A549 (cell line): ENCODE results near the gene IGIP. TPM values are rescaled to one million over a fixed set of nuclear protein-coding genes. Genes with fewer than 3 reads are reported as not detected.
A peak's percentile ranks its signal among the peaks of the same experiment; 100 is the strongest.

Experiments used
- ATAC-seq, 2 experiments: fragments of 200-7000 bp in 1 of 2; fragments of >200 bp in 1 of 2; cut with Nextera tagmentation in 1 of 2; cut with Tn5 transposase in 1 of 2; 3 replicates each; pipeline versions ENCODE4 v1.8.0 to v1.9.1; 2018 to 2020; ENCODE audit warnings: mild to moderate bottlenecking in 1 of 2, moderate library complexity in 1 of 2
- CTCF ChIA-PET: fragments of 300-600 bp; sonication (Branson Sonifier 250); formaldehyde crosslinking; extraction: SDS; loops from one replicate; lab custom pipeline; 2021; ENCODE audit warnings: antibody characterized with exemption, inconsistent platforms; lab: Yijun Ruan, JAX
- POLR2A ChIA-PET: fragments of 350-600 bp; formaldehyde crosslinking; extraction: SDS; loops from one replicate; lab custom pipeline; 2021; ENCODE audit warnings: antibody characterized with exemption, inconsistent platforms; lab: Yijun Ruan, JAX
- DNase-seq, 2 experiments: peaks; one replicate each; pipeline versions ENCODE4 v3.0.0 to v3.0.0-alpha.2; 2011 to 2016; ENCODE audit warnings: low read depth in 1 of 2, low spot score in 1 of 2
- FAIRE-seq: peaks from 2 replicates; lab custom pipeline; 2011; peaks lifted over from hg19 to GRCh38; lab: Jason Lieb, UNC
- H3K27ac ChIP-seq, 2 experiments: fragments of >200 bp; sonication (Bioruptor Twin); formaldehyde crosslinking; 3 replicates each; pipeline ENCODE4 v1.5.1; 2016 to 2017
- H3K4me1 ChIP-seq: fragments of >200 bp; sonication (Bioruptor Twin); formaldehyde crosslinking; 3 replicates; pipeline ENCODE4 v1.6.1; 2016
- H3K4me2 ChIP-seq: fragments of >200 bp; sonication (Bioruptor Twin); formaldehyde crosslinking; 3 replicates; pipeline ENCODE4 v1.6.1; 2016
- H3K4me3 ChIP-seq: fragments of >200 bp; sonication (Bioruptor Twin); formaldehyde crosslinking; 3 replicates; pipeline ENCODE4 v1.5.1; 2016
- H3K9me3 ChIP-seq: fragments of >200 bp; sonication (Bioruptor Twin); formaldehyde crosslinking; 3 replicates; pipeline ENCODE4 v1.6.1; 2016
- CEBPB ChIP-seq, 2 experiments: fragments of >200 bp in 1 of 2; sonication (Bioruptor Twin) in 1 of 2; formaldehyde crosslinking in 1 of 2; IDR thresholded peaks; 2 replicates each; pipeline ENCODE4 v1.6.1; 2012 to 2016
- CHD4 ChIP-seq: fragments of 200-600 bp; sonication (generic); IDR thresholded peaks from 2 replicates; pipeline ENCODE4 v1.6.1; 2016; ENCODE audit warnings: antibody characterized with exemption, mild to moderate bottlenecking, borderline replicate concordance
- EHMT2 ChIP-seq: fragments of 200-600 bp; sonication (generic); IDR thresholded peaks from 2 replicates; pipeline ENCODE4 v1.6.1; 2016; ENCODE audit warnings: antibody characterized with exemption, low read depth, mild to moderate bottlenecking, moderate library complexity
- FOSB ChIP-seq: fragments of 250-450 bp; sonication (Bioruptor Pico); IDR thresholded peaks from 2 replicates; pipeline ENCODE4 v1.5.0; 2020; ENCODE audit warnings: mild to moderate bottlenecking, moderate library complexity
- FOSL2 ChIP-seq, 2 experiments: fragments of 450-650 bp in 1 of 2; fragments of >200 bp in 1 of 2; sonication (Bioruptor Twin) in 1 of 2; formaldehyde crosslinking; IDR thresholded peaks; 2 replicates each; pipeline versions ENCODE4 v1.5.0 to v1.6.1; 2016 to 2020; ENCODE audit warnings: mild to moderate bottlenecking in 1 of 2, moderate library complexity in 1 of 2
- HEYL ChIP-seq: fragments of 250-450 bp; sonication (Bioruptor Pico); IDR thresholded peaks from 2 replicates; pipeline ENCODE4 v1.8.0; 2021; ENCODE audit warnings: mild to moderate bottlenecking, moderate library complexity
- HOXA7 ChIP-seq: fragments of 250-450 bp; sonication (Bioruptor Pico); IDR thresholded peaks from 2 replicates; pipeline ENCODE4 v1.5.0; 2020; ENCODE audit warnings: mild to moderate bottlenecking, moderate library complexity
- JUN ChIP-seq, 2 experiments: fragments of >200 bp; sonication (Bioruptor Twin); formaldehyde crosslinking; IDR thresholded peaks; 2 replicates in 1 of 2; 3 replicates in 1 of 2; pipeline ENCODE4 v1.6.1; 2016 to 2017
- MAFK ChIP-seq: fragments of 450-650 bp; IDR thresholded peaks from 2 replicates; pipeline ENCODE4 v1.6.1; 2014; ENCODE audit not compliant: partially characterized antibody
- MAZ ChIP-seq: fragments of 150-350 bp; IDR thresholded peaks from 2 replicates; pipeline ENCODE4 v1.6.1; 2014; ENCODE audit warnings: antibody characterized with exemption, low read depth, low read length, borderline replicate concordance
- MYC ChIP-seq: IDR thresholded peaks from 2 replicates; pipeline ENCODE4 v1.6.1; 2012; ENCODE audit warnings: mild to moderate bottlenecking, inconsistent platforms, low read length, improper control_type of control experiment, borderline replicate concordance
- NFE2L2 ChIP-seq: fragments of 150-350 bp; conservative IDR thresholded peaks from 2 replicates; pipeline ENCODE4 v1.6.1; 2014; ENCODE audit warnings: low read length
- PHF8 ChIP-seq: fragments of 200-600 bp; sonication (generic); IDR thresholded peaks from 2 replicates; pipeline ENCODE4 v1.6.1; 2016; ENCODE audit warnings: low read depth, mild to moderate bottlenecking, antibody characterized with exemption, moderate library complexity, borderline replicate concordance
- RAD21 ChIP-seq, 2 experiments: fragments of >200 bp in 1 of 2; sonication (Bioruptor Twin) in 1 of 2; formaldehyde crosslinking in 1 of 2; IDR thresholded peaks in 1 of 2; conservative IDR thresholded peaks in 1 of 2; 2 replicates in 1 of 2; 3 replicates in 1 of 2; pipeline ENCODE4 v1.6.1; 2012 to 2018; ENCODE audit warnings: inconsistent platforms in 1 of 2
- RCOR1 ChIP-seq: fragments of 150-350 bp; IDR thresholded peaks from 2 replicates; pipeline ENCODE4 v1.6.1; 2014; ENCODE audit warnings: antibody characterized with exemption, low read length, low read depth
- RFX5 ChIP-seq: fragments of 450-650 bp; IDR thresholded peaks from 2 replicates; pipeline ENCODE4 v1.7.1; 2014; ENCODE audit warnings: antibody characterized with exemption, mild to moderate bottlenecking, moderate library complexity
- ZFP36 ChIP-seq: fragments of 450-650 bp; IDR thresholded peaks from 2 replicates; pipeline ENCODE4 v1.6.1; 2014; ENCODE audit warnings: borderline replicate concordance; ENCODE audit not compliant: partially characterized antibody
- WGBS: methylation state at CpG from one replicate; pipeline ENCODE4 v1.1.6; 2017; ENCODE audit errors: missing lambda C conversion rate; 5-methylcytosine and 5-hydroxymethylcytosine counted together
- polyA plus RNA-seq, 4 experiments: library from polyadenylated mRNA; depleted of rRNA in 3 of 4; stranded (reverse); fragments of >200 nt; fragmentation: RNase III in 1 of 4; extraction: RNeasy Plus Mini Kit Qiagen cat#74134 plus additional on column Dnase treatment in 1 of 4; gene quantifications; 2 replicates in 3 of 4; 3 replicates in 1 of 4; pipeline ENCODE4 v1.2.3, GENCODE V29; 2011 to 2017
- TF ChIP-seq, protein P1 (sequence below): fragments of 250-450 bp; sonication (Bioruptor Pico); IDR thresholded peaks from 2 replicates; pipeline ENCODE4 v1.5.0; 2021; ENCODE audit warnings: mild to moderate bottlenecking, moderate library complexity, borderline replicate concordance
- TF ChIP-seq, protein P2 (sequence below): fragments of >200 bp; sonication (Bioruptor Twin); formaldehyde crosslinking; IDR thresholded peaks from 2 replicates; pipeline ENCODE4 v1.6.1; 2016
- TF ChIP-seq, protein P3 (sequence below): fragments of 200-600 bp; sonication (generic); IDR thresholded peaks from 2 replicates; pipeline ENCODE4 v1.6.1; 2016; ENCODE audit warnings: antibody characterized with exemption, mild to moderate bottlenecking, moderate library complexity
- TF ChIP-seq, protein P4 (sequence below): fragments of 450-650 bp; IDR thresholded peaks from 2 replicates; pipeline ENCODE4 v1.6.1; 2014; ENCODE audit warnings: antibody characterized with exemption

The IGIP gene
- polyA plus RNA-seq, 2 of the 4 experiments (the other 2 are of a cell fraction) = 0.81 to 1.6 TPM

DNA sequence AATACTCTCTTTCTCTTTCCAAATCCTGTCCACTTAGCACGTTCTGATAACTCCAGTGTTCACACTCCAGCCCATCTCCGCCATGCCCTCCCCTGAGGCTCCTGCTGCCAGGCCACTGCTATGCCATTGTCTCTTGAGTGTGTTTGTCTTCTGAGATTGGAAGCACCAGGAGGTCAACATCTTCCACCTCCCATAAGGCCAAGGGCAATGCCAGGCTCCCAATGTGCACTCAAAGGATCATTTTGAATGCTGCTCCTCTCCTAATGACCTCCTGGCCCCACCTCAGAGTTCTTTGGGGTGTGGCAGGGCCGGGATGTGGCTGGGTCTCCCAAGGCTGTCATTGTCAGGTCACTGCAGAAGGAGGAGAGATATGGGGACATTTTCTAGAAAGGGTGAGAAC is 19.5 kb downstream of the IGIP start:
- ATAC-seq = no peak
- Histone ChIP-seq H3K4me2 (peak overlapping the region; percentile 88), H3K9me3 (no peaks in the 10 kb centered on the region), H3K4me1 (peaks cover 5% of the 10 kb centered on the region; the same call in 2 of the 3 replicates), H3K4me3 (peak overlapping the region; percentile 31; the same call in 1 of the 3 replicates), H3K27ac (no peak overlapping the region)
- CTCF ChIA-PET = interaction anchor here (0.5 to 8.4 kb wide), 39 partner anchors 10 to 1875 kb away, joined by 3 to 143 read pairs (median 5); partner anchors contain the start of genes HBEGF, NRG2 and PURA
- no peak for DNase-seq
- FAIRE-seq = no peak
- TF ChIP-seq HOXA7 (CRISPR knock-in tag) (no peak), EHMT2 (no peak), RFX5 (no peak), MYC (no peak), HEYL (CRISPR knock-in tag) (no peak), JUN (IDR thresholded peaks at IDR 0.05) (no peak), RAD21 (conservative IDR thresholded peaks at IDR 0.05 in 1 of 2, IDR thresholded peaks at IDR 0.05 in 1 of 2) (no peak), FOSL2 (IDR thresholded peaks at IDR 0.05) (no peak), FOSL2 (CRISPR knock-in tag; IDR thresholded peaks at IDR 0.05) (no peak), PHF8 (no peak), CHD4 (no peak), ZFP36 (no peak), MAFK (no peak), NFE2L2 (no peak), MAZ (no peak), RCOR1 (no peak)
- TF ChIP-seq, protein P1, sequence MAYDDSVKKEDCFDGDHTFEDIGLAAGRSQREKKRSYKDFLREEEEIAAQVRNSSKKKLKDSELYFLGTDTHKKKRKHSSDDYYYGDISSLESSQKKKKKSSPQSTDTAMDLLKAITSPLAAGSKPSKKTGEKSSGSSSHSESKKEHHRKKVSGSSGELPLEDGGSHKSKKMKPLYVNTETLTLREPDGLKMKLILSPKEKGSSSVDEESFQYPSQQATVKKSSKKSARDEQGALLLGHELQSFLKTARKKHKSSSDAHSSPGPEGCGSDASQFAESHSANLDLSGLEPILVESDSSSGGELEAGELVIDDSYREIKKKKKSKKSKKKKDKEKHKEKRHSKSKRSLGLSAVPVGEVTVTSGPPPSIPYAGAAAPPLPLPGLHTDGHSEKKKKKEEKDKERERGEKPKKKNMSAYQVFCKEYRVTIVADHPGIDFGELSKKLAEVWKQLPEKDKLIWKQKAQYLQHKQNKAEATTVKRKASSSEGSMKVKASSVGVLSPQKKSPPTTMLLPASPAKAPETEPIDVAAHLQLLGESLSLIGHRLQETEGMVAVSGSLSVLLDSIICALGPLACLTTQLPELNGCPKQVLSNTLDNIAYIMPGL = no peak
- TF ChIP-seq, protein P2, sequence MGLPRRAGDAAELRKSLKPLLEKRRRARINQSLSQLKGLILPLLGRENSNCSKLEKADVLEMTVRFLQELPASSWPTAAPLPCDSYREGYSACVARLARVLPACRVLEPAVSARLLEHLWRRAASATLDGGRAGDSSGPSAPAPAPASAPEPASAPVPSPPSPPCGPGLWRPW = no peak
- TF ChIP-seq, protein P3, sequence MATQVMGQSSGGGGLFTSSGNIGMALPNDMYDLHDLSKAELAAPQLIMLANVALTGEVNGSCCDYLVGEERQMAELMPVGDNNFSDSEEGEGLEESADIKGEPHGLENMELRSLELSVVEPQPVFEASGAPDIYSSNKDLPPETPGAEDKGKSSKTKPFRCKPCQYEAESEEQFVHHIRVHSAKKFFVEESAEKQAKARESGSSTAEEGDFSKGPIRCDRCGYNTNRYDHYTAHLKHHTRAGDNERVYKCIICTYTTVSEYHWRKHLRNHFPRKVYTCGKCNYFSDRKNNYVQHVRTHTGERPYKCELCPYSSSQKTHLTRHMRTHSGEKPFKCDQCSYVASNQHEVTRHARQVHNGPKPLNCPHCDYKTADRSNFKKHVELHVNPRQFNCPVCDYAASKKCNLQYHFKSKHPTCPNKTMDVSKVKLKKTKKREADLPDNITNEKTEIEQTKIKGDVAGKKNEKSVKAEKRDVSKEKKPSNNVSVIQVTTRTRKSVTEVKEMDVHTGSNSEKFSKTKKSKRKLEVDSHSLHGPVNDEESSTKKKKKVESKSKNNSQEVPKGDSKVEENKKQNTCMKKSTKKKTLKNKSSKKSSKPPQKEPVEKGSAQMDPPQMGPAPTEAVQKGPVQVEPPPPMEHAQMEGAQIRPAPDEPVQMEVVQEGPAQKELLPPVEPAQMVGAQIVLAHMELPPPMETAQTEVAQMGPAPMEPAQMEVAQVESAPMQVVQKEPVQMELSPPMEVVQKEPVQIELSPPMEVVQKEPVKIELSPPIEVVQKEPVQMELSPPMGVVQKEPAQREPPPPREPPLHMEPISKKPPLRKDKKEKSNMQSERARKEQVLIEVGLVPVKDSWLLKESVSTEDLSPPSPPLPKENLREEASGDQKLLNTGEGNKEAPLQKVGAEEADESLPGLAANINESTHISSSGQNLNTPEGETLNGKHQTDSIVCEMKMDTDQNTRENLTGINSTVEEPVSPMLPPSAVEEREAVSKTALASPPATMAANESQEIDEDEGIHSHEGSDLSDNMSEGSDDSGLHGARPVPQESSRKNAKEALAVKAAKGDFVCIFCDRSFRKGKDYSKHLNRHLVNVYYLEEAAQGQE = no peak
- 77% methylated on average over 3 of the region's 3 CpGs for WGBS
- POLR2A ChIA-PET = interaction anchor here (0.6 to 1.0 kb wide), 2 partner anchors 31 to 38 kb away, joined by 3 to 5 read pairs; partner anchors contain the start of gene PURA

DNA sequence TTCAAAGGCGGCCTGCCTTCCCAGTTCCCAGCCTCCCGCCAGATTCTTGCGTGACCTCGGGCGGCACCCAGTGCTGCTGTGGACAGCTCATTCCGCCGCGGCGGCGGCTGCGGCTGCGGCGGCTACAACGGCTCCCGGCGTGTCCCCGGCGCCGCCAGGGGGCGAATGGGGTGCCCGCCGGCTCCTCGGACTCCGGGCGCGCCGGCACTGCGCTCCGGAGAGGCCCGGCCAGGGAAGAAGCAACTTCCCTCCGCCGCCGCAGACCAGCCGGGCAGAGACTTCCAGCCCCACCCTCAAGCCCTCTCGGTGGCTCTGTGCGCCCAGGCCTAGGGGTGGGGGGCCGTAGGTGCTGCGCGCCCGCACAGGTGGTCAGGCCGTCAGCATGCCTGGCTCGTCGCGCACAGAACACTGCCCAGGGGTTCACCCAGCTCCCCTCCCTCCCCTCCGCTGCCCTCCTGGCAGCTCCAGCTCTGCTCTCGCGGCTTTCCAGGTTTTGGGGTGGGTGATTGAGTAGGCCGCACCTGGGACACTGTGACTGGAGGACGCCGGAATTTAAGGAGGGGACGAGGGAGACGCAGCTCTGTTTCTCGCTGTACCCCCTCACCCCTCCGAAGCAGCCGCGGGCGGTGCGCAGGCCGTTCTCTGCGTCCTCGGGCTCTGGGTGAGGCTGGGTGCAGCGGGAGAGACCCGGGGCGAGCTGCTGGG is 20.2 kb downstream of the IGIP start:
- Histone ChIP-seq H3K4me1 (peaks cover 5% of the 10 kb centered on the region; the same call in 2 of the 3 replicates), H3K9me3 (no peaks in the 10 kb centered on the region), H3K27ac (peak overlapping the region in 1 of 2 experiments; percentile 48; a peak in 2 of 6 replicates), H3K4me2 (peak overlapping the region; percentile 88), H3K4me3 (peak overlapping the region; percentile 31)
- DNase-seq = peak; percentile 51 to 68
- 70% methylated on average over 33 of the region's 64 CpGs for WGBS
- POLR2A ChIA-PET = interaction anchor here (0.6 to 1.0 kb wide), 2 partner anchors 32 to 38 kb away, joined by 3 to 5 read pairs; partner anchors contain the start of gene PURA
- ATAC-seq = peak; percentile 89 to 92
- CTCF ChIA-PET = interaction anchor here (0.5 to 8.4 kb wide), 37 partner anchors 11 to 1876 kb away, joined by 3 to 143 read pairs (median 4); partner anchors contain the start of genes HBEGF, NRG2 and PURA
- FAIRE-seq = no peak
- TF ChIP-seq, protein P3 = peak; percentile 76
- no peak for TF ChIP-seq FOSL2 (IDR thresholded peaks at IDR 0.05)
- TF ChIP-seq FOSL2 (CRISPR knock-in tag; IDR thresholded peaks at IDR 0.05) = no peak
- TF ChIP-seq RCOR1 = no peak
- TF ChIP-seq MYC = no peak
- no peak for TF ChIP-seq FOSB (CRISPR knock-in tag)
- TF ChIP-seq RFX5 = no peak
- TF ChIP-seq RAD21 (conservative IDR thresholded peaks at IDR 0.05 in 1 of 2, IDR thresholded peaks at IDR 0.05 in 1 of 2) = peak in 1 of 2 experiments; percentile 5; a peak in 2 of 5 replicates
- no peak for TF ChIP-seq JUN (IDR thresholded peaks at IDR 0.05)
- TF ChIP-seq, protein P4, sequence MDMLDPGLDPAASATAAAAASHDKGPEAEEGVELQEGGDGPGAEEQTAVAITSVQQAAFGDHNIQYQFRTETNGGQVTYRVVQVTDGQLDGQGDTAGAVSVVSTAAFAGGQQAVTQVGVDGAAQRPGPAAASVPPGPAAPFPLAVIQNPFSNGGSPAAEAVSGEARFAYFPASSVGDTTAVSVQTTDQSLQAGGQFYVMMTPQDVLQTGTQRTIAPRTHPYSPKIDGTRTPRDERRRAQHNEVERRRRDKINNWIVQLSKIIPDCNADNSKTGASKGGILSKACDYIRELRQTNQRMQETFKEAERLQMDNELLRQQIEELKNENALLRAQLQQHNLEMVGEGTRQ = no peak
- no peak for TF ChIP-seq NFE2L2
- TF ChIP-seq CEBPB (IDR thresholded peaks at IDR 0.05) = no peak
- TF ChIP-seq, protein P2 = no peak
- TF ChIP-seq CHD4 = no peak
